Parathyroid adenoma (tissue), 2 donors: ENCODE measurements around the gene COL23A1.

ENCODE experiments used
- H2AFZ ChIP-seq: fragments of 300-600 bp; sonication (generic); one replicate; pipeline ENCODE4 v1.7.0; 2017; ENCODE audit warnings: antibody characterized with exemption, mild to moderate bottlenecking
- H3K27ac ChIP-seq: fragments of 300-600 bp; sonication (generic); one replicate; pipeline ENCODE4 v1.7.0; 2017
- H3K27me3 ChIP-seq: fragments of 300-600 bp; sonication (generic); one replicate; pipeline ENCODE4 v1.7.0; 2017; ENCODE audit warnings: low read length; ENCODE audit not compliant: control insufficient read depth, insufficient read depth
- H3K36me3 ChIP-seq: fragments of 300-600 bp; sonication (generic); one replicate; pipeline ENCODE4 v1.7.0; 2017; ENCODE audit warnings: low read length; ENCODE audit not compliant: control insufficient read depth, insufficient read depth
- H3K4me1 ChIP-seq: fragments of 300-600 bp; sonication (generic); one replicate; pipeline ENCODE4 v1.7.0; 2017; ENCODE audit warnings: control low read depth
- H3K4me2 ChIP-seq: fragments of 300-600 bp; sonication (generic); one replicate; pipeline ENCODE4 v1.7.0; 2017; ENCODE audit warnings: low read length
- H3K4me3 ChIP-seq: fragments of 300-600 bp; sonication (generic); one replicate; pipeline ENCODE4 v1.7.0; 2017; ENCODE audit warnings: low read depth, low read length
- H3K79me2 ChIP-seq: fragments of 300-600 bp; sonication (generic); one replicate; pipeline ENCODE4 v1.7.0; 2017; ENCODE audit warnings: control low read depth
- H3K9ac ChIP-seq: fragments of 300-600 bp; sonication (generic); one replicate; pipeline ENCODE4 v1.7.0; 2017; ENCODE audit warnings: mild to moderate bottlenecking
- H3K9me3 ChIP-seq: fragments of 300-600 bp; sonication (generic); one replicate; pipeline ENCODE4 v1.7.0; 2017; ENCODE audit warnings: low read length; ENCODE audit not compliant: control insufficient read depth
- CTCF ChIP-seq: fragments of 300-600 bp; sonication (generic); IDR thresholded peaks from one replicate; pipeline ENCODE4 v1.7.0; 2017; ENCODE audit warnings: antibody characterized with exemption, mild to moderate bottlenecking
- donor health status: primary hyperparathyroidism.

The COL23A1 gene

GRCh38 chr5:178418471-178419010 is 171.7 kb downstream of the COL23A1 start:
- Histone ChIP-seq H2AFZ (peak overlapping the region; percentile 35), H3K27ac (peak overlapping the region; percentile 93), H3K4me2 (no peak overlapping the region), H3K9ac (no peak overlapping the region), H3K4me3 (no peak overlapping the region), H3K4me1 (peaks cover 37% of the 10 kb centered on the region), H3K27me3 (no peaks in the 10 kb centered on the region), H3K9me3 (no peaks in the 10 kb centered on the region), H3K79me2 (no peaks in the 10 kb centered on the region), H3K36me3 (no peaks in the 10 kb centered on the region)
- peak; percentile 5 for TF ChIP-seq CTCF

GRCh38 chr5:178418031-178418430 is 172.2 kb downstream of the COL23A1 start:
- Histone ChIP-seq H3K4me2 (peak overlapping the region; percentile 19), H3K4me1 (peaks cover 37% of the 10 kb centered on the region), H3K27ac (peak overlapping the region; percentile 93), H3K36me3 (no peaks in the 10 kb centered on the region), H3K9me3 (no peaks in the 10 kb centered on the region), H2AFZ (peak overlapping the region; percentile 35), H3K79me2 (no peaks in the 10 kb centered on the region), H3K9ac (no peak overlapping the region), H3K4me3 (peak overlapping the region; percentile 8), H3K27me3 (no peaks in the 10 kb centered on the region)
- TF ChIP-seq CTCF: no peak

- H3K27ac ChIP-seq: peak overlapping the region; percentile 93
- no peaks in the 10 kb centered on the region for H3K27me3 ChIP-seq
- peak; percentile 76 for TF ChIP-seq CTCF
- peak overlapping the region; percentile 19 for H3K4me2 ChIP-seq
- no peaks in the 10 kb centered on the region for H3K9me3 ChIP-seq
- peaks cover 37% of the 10 kb centered on the region for H3K4me1 ChIP-seq
- H3K4me3 ChIP-seq: peak overlapping the region; percentile 8
- no peaks in the 10 kb centered on the region for H3K79me2 ChIP-seq
- H3K9ac ChIP-seq: no peak overlapping the region
- no peaks in the 10 kb centered on the region for H3K36me3 ChIP-seq
- peak overlapping the region; percentile 35 for H2AFZ ChIP-seq
Observed at GRCh38 chr5:178417391-178417811, 172.8 kb downstream of the COL23A1 start.

GRCh38 chr5:178416919-178417318 is 173.3 kb downstream of the COL23A1 start:
- H3K9me3 ChIP-seq: no peaks in the 10 kb centered on the region
- no peaks in the 10 kb centered on the region for H3K36me3 ChIP-seq
- H3K4me1 ChIP-seq: peaks cover 37% of the 10 kb centered on the region
- peak overlapping the region; percentile 35 for H2AFZ ChIP-seq
- H3K4me3 ChIP-seq: peak overlapping the region; percentile 8
- H3K79me2 ChIP-seq: no peaks in the 10 kb centered on the region
- H3K27ac ChIP-seq: peak overlapping the region; percentile 93
- no peak for TF ChIP-seq CTCF
- no peaks in the 10 kb centered on the region for H3K27me3 ChIP-seq
- H3K9ac ChIP-seq: no peak overlapping the region
- H3K4me2 ChIP-seq: peak overlapping the region; percentile 19
